HG02571 (cell line): ENCODE results near the gene KLK15.

ENCODE experiments used
- ATAC-seq: cut with Tn5 transposase; IDR thresholded peaks from one replicate; pipeline ENCODE4 v1.9.1; 2021; ENCODE audit warnings: mild to moderate bottlenecking, moderate library complexity; ENCODE audit not compliant: unreplicated experiment

Gene KLK15, protein sequence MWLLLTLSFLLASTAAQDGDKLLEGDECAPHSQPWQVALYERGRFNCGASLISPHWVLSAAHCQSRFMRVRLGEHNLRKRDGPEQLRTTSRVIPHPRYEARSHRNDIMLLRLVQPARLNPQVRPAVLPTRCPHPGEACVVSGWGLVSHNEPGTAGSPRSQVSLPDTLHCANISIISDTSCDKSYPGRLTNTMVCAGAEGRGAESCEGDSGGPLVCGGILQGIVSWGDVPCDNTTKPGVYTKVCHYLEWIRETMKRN

DNA sequence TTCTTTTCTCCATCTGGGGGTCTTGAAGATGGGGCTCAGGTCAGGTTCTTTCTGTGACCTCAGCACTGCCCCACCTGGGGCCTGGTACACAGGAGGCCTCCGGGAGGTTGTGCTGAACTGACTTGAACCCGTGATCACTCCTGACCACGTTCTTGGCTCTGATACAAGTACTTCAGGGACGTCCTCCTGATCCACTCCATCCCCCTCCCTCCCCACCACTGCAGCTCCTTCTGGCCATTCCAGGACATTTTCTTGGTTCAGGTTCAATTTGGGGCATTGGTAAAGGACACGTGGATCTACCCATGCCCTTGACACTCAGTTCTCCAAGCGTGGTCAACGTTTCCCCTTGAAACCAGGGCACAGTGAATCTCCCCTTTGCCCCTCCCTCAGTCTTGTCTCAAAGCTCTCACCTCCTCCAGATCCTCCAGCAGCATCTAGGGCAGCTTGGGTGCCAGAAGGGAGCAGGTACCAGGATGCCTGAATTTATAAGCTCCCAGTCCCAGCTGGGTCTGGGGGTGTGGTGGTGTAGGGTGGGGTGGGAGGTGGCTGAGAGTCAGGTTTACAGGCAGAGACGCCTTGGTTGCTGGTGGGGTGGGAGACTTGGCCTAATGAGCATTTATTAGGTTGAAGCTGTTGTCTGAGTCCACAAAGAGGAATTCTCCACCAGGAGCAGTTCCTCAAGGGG lies at the start of gene KLK15:
TSS of gene KLK15 (minus strand) at position 458 of the 685 bp plus-strand sequence. CDS start 2,082 bp downstream, outside the sequence.
- no peak for ATAC-seq

DNA sequence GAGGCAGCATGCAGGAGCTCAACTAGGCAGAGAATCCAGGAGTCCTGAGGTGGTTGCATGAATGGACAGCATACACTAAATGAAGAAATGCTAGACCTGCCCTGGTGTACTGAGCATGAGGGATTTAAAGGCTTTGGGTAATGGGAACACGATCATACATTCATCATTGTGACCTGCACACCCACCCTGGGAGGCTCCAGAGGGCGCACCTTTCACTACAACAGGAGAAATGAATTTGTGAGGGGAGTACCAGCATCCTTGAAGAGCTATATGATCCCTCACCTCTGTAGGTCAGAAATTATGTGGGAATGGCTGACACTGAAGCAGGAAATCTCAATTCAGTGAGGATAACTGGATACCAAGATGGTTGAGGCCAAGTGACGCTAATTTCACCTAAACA lies 48.8 kb upstream of the KLK15 start:
- no peak for ATAC-seq

DNA sequence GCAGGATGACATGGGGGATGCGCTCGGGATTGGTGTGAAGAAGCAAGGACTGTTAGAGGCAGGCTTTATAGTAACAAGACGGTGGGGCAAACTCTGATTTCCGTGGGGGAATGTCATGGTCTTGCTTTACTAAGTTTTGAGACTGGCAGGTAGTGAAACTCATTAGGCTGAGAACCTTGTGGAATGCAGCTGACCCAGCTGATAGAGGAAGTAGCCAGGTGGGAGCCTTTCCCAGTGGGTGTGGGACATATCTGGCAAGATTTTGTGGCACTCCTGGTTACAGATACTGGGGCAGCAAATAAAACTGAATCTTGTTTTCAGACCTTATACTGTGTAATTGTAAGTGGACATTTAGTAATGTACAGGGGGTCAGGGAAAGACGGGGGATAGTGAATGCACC lies 46.9 kb upstream of the KLK15 start:
- ATAC-seq: no peak

DNA sequence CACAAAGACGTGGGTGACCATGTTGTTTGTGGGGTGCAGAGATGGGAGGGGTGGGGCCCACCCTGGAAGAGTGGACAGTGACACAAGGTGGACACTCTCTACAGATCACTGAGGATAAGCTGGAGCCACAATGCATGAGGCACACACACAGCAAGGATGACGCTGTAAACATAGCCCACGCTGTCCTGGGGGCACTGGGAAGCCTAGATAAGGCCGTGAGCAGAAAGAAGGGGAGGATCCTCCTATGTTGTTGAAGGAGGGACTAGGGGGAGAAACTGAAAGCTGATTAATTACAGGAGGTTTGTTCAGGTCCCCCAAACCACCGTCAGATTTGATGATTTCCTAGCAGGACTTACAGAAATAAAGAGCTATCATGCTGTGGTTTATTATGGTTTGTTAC lies 45.5 kb upstream of the KLK15 start:
- ATAC-seq: no peak

DNA sequence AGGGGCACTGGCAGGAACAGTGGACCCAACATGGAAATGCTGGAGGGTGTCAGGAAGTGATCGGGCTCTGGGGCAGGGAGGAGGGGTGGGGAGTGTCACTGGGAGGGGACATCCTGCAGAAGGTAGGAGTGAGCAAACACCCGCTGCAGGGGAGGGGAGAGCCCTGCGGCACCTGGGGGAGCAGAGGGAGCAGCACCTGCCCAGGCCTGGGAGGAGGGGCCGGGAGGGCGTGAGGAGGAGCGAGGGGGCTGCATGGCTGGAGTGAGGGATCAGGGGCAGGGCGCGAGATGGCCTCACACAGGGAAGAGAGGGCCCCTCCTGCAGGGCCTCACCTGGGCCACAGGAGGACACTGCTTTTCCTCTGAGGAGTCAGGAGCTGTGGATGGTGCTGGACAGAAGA lies 44.0 kb upstream of the KLK15 start:
- no peak for ATAC-seq

DNA sequence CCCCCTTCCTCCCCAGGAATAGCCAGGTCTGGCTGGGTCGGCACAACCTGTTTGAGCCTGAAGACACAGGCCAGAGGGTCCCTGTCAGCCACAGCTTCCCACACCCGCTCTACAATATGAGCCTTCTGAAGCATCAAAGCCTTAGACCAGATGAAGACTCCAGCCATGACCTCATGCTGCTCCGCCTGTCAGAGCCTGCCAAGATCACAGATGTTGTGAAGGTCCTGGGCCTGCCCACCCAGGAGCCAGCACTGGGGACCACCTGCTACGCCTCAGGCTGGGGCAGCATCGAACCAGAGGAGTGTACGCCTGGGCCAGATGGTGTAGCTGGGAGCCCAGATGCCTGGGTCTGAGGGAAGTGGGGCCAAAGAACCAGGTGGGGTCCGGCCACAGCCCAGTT lies 43.1 kb upstream of the KLK15 start:
- no peak for ATAC-seq

DNA sequence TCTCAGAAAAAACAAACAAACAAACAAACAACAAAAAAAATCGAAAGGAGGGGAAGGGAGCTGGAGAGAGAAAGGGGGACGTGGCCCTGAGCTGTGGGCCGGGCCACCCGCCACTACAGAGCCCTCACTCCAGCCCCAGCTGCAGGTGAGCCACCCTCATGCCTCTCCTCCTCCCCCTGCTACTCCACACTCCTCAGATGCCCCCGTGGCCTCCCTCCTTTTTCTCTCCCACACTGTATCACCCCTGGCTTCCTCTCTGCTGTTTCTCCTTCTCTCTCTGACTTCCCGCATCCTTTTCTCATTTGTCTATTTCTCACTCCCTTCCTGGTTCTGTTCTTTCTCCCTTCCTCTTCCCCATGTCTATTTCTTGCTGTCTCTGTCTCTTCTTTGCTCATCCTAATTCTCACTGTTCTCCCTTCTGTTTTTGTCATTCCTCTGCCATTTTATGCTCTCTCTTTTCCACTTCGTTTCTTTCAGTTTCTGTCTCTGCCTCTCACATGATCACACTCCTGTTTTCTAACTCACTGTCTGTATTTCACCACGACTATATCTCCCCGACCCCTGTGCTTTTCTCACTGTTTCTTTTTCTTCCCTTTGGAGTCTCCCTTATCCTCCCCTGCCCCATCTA lies 42.5 kb upstream of the KLK15 start:
- no peak for ATAC-seq

DNA sequence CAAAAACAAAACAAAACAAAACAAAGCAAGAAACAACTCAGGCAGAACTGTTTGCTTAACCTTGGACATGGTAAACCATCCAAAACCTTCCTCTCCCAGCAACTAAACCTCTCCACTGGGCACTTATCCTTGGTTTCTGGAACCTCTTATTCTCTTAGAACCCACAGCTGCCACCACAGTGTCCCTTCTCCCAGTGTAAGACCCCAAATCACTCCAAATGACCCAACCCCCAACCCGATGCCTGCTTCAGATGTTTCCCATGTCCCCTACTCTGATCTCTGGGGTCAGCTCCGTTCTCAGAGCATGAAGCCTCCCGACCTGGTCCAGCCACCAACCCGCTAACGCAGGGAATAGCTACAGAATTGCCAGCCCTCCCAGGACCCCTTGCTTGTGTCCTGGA lies 40.8 kb upstream of the KLK15 start:
- no peak for ATAC-seq

DNA sequence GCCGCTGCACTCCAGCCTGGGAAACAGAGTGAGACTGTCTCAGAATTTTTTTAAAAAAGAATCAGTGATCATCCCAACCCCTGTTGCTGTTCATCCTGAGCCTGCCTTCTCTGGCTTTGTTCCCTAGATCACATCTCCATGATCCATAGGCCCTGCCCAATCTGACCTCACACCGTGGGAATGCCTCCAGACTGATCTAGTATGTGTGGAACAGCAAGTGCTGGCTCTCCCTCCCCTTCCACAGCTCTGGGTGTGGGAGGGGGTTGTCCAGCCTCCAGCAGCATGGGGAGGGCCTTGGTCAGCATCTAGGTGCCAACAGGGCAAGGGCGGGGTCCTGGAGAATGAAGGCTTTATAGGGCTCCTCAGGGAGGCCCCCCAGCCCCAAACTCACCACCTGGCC lies 39.7 kb upstream of the KLK15 start, which contains the start of gene KLK2:
TSS of gene KLK2 (plus strand) at position 384 of the 400 bp plus-strand sequence. CDS start 35 bp downstream, outside the sequence.
- no peak for ATAC-seq

DNA sequence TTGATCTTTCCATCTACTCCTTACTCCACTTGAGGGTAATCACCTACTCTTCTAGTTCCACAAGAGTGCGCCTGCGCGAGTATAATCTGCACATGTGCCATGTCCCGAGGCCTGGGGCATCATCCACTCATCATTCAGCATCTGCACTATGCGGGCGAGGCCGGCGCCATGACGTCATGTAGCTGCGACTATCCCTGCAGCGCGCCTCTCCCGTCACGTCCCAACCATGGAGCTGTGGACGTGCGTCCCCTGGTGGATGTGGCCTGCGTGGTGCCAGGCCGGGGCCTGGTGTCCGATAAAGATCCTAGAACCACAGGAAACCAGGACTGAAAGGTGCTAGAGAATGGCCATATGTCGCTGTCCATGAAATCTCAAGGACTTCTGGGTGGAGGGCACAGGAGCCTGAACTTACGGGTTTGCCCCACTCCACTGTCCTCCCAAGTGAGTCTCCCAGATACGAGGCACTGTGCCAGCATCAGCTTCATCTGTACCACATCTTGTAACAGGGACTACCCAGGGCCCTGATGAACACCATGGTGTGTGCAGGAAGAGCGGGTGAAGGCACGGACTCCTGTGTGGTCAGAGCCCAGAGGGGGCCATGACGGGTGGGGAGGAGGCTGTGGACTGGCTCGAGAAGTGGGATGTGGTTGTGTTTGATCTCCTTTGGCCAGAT lies 37.2 kb upstream of the KLK15 start:
- ATAC-seq: no peak

DNA sequence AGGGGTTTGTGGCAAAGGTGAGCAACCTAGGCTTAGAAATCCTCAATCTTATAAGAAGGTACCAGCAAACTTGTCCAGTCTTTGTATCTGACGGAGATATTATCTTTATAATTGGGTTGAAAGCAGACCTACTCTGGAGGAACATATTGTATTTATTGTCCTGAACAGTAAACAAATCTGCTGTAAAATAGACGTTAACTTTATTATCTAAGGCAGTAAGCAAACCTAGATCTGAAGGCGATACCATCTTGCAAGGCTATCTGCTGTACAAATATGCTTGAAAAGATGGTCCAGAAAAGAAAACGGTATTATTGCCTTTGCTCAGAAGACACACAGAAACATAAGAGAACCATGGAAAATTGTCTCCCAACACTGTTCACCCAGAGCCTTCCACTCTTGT lies 36.1 kb upstream of the KLK15 start:
- no peak for ATAC-seq

DNA sequence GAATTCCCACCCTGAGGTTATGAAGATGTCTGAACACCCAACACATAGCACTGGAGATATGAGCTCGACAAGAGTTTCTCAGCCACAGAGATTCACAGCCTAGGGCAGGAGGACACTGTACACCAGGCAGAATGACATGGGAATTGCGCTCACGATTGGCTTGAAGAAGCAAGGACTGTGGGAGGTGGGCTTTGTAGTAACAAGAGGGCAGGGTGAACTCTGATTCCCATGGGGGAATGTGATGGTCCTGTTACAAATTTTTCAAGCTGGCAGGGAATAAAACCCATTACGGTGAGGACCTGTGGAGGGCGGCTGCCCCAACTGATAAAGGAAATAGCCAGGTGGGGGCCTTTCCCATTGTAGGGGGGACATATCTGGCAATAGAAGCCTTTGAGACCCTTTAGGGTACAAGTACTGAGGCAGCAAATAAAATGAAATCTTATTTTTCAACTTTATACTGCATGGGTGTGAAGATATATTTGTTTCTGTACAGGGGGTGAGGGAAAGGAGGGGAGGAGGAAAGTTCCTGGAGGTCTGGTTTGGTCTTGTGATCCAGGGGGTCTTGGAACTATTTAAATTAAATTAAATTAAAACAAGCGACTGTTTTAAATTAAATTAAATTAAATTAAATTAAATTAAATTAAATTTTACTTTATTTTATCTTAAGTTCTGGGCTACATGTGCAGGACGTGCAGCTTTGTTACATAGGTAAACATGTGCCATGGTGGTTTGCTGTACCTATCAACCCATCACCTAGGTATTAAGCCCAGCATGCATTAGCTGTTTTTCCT lies 28.3 kb upstream of the KLK15 start:
- ATAC-seq: no peak

DNA sequence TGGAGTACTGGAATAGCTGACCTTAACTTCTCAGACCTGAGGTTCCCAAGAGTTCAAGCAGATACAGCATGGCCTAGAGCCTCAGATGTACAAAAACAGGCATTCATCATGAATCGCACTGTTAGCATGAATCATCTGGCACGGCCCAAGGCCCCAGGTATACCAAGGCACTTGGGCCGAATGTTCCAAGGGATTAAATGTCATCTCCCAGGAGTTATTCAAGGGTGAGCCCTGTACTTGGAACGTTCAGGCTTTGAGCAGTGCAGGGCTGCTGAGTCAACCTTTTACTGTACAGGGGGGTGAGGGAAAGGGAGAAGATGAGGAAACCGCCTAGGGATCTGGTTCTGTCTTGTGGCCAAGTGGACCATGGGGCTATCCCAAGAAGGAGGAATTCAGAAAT lies 27.6 kb upstream of the KLK15 start:
- no peak for ATAC-seq

DNA sequence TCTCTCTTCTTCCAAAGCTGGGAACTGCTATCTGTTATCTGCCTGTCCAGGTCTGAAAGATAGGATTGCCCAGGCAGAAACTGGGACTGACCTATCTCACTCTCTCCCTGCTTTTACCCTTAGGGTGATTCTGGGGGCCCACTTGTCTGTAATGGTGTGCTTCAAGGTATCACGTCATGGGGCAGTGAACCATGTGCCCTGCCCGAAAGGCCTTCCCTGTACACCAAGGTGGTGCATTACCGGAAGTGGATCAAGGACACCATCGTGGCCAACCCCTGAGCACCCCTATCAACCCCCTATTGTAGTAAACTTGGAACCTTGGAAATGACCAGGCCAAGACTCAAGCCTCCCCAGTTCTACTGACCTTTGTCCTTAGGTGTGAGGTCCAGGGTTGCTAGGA lies 26.5 kb upstream of the KLK15 start:
- no peak for ATAC-seq

DNA sequence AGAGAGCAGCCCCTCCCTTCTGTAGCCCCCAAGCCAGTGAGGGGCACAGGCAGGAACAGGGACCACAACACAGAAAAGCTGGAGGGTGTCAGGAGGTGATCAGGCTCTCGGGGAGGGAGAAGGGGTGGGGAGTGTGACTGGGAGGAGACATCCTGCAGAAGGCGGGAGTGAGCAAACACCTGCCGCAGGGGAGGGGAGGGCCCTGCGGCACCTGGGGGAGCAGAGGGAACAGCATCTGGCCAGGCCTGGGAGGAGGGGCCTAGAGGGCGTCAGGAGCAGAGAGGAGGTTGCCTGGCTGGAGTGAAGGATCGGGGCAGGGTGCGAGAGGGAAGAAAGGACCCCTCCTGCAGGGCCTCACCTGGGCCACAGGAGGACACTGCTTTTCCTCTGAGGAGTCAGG lies 25.5 kb upstream of the KLK15 start:
- no peak for ATAC-seq

DNA sequence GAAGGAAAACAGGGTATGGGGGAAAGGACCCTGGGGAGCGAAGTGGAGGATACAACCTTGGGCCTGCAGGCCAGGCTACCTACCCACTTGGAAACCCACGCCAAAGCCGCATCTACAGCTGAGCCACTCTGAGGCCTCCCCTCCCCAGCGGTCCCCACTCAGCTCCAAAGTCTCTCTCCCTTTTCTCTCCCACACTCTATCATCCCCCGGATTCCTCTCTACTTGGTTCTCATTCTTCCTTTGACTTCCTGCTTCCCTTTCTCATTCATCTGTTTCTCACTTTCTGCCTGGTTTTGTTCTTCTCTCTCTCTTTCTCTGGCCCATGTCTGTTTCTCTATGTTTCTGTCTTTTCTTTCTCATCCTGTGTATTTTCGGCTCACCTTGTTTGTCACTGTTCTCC lies 24.0 kb upstream of the KLK15 start:
- ATAC-seq: no peak

DNA sequence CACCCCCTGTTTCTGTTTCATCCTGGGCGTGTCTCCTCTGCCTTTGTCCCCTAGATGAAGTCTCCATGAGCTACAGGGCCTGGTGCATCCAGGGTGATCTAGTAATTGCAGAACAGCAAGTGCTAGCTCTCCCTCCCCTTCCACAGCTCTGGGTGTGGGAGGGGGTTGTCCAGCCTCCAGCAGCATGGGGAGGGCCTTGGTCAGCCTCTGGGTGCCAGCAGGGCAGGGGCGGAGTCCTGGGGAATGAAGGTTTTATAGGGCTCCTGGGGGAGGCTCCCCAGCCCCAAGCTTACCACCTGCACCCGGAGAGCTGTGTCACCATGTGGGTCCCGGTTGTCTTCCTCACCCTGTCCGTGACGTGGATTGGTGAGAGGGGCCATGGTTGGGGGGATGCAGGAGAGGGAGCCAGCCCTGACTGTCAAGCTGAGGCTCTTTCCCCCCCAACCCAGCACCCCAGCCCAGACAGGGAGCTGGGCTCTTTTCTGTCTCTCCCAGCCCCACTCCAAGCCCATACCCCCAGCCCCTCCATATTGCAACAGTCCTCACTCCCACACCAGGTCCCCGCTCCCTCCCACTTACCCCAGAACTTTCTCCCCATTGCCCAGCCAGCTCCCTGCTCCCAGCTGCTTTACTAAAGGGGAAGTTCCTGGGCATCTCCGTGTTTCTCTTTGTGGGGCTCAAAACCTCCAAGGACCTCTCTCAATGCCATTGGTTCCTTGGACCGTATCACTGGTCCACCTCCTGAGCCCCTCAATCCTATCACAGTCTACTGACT lies 21.4 kb upstream of the KLK15 start, which contains the start of gene KLK3:
TSS of gene KLK3 (plus strand) at position 280 of the 775 bp plus-strand sequence. CDS start at position 321, 41 bp downstream.
- ATAC-seq: no peak

DNA sequence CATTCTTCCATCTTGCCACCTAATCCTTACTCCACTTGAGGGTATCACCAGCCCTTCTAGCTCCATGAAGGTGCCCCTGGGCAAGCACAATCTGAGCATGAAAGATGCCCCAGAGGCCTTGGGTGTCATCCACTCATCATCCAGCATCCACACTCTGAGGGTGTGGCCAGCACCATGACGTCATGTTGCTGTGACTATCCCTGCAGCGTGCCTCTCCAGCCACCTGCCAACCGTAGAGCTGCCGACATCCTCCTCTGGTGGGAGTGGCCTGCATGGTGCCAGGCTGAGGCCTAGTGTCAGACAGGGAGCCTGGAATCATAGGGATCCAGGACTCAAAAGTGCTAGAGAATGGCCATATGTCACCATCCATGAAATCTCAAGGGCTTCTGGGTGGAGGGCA lies 18.2 kb upstream of the KLK15 start:
- ATAC-seq: no peak

DNA sequence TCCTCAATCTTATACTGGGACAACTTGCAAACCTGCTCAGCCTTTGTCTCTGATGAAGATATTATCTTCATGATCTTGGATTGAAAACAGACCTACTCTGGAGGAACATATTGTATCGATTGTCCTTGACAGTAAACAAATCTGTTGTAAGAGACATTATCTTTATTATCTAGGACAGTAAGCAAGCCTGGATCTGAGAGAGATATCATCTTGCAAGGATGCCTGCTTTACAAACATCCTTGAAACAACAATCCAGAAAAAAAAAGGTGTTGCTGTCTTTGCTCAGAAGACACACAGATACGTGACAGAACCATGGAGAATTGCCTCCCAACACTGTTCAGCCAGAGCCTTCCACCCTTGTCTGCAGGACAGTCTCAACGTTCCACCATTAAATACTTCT lies 17.4 kb upstream of the KLK15 start:
- no peak for ATAC-seq
